Measurements from ENCODE around the gene CDC45.
"Not testable (repeated sequence)": the region's sequence is repeated elsewhere in the genome, so short reads cannot be mapped to it uniquely, and the experiment has no call there.

Gene CDC45, protein sequence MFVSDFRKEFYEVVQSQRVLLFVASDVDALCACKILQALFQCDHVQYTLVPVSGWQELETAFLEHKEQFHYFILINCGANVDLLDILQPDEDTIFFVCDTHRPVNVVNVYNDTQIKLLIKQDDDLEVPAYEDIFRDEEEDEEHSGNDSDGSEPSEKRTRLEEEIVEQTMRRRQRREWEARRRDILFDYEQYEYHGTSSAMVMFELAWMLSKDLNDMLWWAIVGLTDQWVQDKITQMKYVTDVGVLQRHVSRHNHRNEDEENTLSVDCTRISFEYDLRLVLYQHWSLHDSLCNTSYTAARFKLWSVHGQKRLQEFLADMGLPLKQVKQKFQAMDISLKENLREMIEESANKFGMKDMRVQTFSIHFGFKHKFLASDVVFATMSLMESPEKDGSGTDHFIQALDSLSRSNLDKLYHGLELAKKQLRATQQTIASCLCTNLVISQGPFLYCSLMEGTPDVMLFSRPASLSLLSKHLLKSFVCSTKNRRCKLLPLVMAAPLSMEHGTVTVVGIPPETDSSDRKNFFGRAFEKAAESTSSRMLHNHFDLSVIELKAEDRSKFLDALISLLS

GRCh38 chr22:19479355-19480172, at the start of gene CDC45:
TSS of gene CDC45 (plus strand) at chr22:19479920. CDS start at chr22:19479969, 49 bp downstream.
- peak; percentile 92 for DNase-seq

DNA sequence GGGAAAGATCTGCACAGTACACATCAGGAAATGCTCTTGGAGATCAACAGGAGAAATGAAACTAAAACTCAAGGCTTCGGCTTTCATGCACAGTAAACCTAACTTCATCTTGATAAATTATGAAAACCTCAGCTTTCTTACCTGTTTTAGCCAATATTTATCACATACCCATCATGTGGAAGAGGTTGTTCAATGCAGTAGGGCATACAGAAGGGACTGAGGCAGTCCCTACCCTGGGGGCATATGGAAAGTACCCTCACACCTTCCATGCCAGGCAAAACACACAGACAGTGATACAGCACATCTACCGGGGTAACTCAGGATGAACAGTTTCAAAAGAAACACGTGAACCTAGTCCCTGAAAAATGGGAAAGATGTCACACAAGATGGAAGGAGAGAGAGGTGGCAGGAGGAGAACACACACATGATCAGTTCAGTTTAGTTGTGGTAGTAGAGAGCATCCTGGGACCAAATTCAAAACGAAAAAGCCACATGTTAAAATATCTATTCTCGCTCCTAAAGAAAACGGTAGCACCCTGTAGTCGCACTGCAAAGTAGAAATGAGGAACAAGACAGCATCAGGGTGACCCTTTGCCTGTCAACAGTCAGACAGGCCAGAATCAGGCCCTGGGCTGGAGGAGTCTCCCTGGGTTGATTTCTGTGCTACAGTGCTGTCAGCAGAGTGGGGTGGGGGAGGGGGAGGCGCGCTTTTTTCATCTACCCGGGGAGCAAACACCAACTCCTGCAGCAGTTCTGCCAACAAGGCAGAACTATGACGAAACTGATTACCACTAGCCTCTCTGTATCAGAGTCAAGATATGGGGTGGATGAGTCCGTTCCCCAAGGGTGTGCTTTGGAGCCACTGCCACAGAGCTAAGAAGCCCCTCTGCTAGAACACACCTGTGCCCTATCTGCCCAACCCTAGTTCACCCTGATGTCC, 49.5 kb upstream of the CDC45 start:
- peak; percentile 12 for DNase-seq

GRCh38 chr22:19430890-19431541, 48.7 kb upstream of the CDC45 start:
- peak; percentile 49 for DNase-seq

- peak; percentile 78 for DNase-seq
These were observed 48.0 kb upstream of the CDC45 start, which contains the start of gene HIRA for GRCh38 chr22:19431649-19432132. TSS of gene HIRA (minus strand) at chr22:19431733. CDS start at chr22:19431476, 257 bp downstream.

DNA sequence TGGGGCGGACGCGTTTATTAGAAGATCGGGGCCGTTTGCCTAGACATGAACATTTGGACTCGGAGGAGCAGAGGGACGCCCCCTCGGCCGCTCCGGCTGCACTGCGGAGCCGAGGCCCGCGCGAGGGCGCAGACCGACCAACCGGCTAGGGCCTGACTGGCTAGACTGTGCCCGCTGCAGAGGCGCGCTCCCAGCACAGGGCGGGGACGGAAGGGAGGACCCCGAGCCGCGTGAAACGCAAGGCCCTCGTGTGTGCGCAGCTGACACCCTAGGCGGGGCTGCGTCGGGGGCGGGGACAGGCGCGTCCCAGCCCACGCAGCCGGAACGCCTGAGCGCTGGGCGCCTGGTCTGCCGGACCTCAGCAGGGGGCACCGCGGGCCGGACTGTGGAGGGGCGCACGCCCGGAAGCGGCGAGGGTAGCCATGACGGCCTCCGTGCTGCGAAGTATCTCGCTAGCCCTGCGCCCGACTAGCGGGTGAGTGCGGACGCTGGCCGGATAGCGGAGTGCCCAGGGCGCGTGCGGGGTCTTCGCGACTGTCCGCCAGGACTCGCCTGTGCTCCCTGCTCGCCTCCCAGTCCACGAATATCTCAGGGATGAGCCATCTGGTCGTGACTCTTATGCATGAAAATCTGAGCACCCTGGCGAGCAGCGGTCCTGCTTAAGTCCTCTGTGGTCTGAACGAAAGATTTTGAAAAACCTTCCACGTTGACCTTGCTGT, 47.4 kb upstream of the CDC45 start, which contains the start of gene MRPL40:
TSS of gene MRPL40 (plus strand) at position 413 of the 719 bp plus-strand sequence. CDS start at position 423, 10 bp downstream.
- peak; percentile 90 for DNase-seq

GRCh38 chr22:19434401-19434800, 45.3 kb upstream of the CDC45 start:
- no peak for DNase-seq

- DNase-seq: no peak
These were observed 44.7 kb upstream of the CDC45 start for GRCh38 chr22:19434829-19435580.

GRCh38 chr22:19436444-19437161, 43.1 kb upstream of the CDC45 start:
- not testable (repeated sequence) for DNase-seq

DNA sequence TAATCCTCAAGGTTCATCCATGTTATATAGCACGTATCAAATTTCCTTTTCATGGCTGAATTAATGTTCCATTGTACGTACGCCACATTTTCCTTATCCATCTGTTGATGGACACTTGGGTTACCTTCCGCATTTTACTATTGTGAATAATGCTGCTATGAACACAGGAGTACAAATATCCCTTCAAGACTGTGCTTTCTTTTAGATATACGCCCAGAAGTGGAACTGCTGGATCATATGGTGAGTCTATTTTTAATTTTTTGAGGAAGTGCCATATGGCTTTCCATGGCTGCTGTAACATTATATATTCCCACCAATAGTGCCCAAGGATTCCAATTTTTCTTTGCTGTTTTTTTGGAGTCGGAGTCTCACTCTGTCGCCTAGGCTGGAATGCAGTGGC, 41.4 kb upstream of the CDC45 start:
- DNase-seq: peak; percentile 3

GRCh38 chr22:19440411-19441195, 39.1 kb upstream of the CDC45 start:
- no peak for DNase-seq

DNA sequence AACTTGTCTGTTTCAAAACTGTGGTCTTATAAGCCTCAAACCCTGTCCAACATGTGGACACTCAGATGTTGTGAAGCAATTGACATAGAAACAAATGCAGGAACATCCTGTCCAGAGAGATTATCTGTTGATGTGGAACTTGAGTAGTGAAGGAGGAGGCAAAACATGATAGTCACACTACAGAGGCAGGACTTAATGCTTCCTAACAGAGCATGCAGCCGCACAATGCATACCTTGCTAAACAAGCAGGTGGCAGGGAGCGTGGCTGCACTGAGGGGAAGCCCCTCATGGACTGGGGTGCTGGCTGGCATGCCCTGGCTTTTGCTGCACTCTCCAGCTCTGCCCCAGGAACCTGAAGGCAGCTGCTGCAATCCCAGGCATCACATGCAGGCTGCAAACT, 37.6 kb upstream of the CDC45 start:
- no peak for DNase-seq

DNA sequence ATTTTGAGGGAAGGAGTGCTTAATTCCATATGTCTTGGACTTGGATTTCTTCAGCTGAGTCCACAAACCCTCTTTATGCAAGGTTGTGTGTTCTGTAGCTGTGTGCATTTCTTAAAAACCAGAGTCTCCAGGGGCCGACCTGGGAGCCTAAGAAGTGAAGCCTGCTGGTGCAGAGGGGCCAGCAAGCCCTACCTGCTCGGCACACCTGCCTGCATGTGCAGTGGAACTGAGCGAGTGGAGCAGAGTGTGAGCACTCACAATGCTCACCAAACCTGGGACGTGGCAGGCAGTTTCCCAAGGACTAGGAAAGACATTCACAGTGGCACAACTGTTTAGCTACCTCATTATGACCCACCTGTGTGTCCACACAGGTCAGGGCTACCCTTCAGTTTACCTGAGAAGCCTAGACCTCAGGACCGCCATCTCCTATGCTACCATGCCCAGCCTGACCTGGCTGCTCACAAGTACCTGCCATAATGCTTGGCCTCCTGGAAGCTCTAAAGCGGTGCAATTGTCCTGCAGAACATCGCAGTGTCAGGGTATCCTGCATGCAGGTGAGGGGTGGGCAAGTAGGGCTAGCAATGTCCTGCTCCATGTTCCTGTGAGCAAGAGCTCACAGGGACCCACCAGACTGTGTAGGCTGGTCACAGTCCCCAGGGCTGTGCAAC, 36.0 kb upstream of the CDC45 start:
- no peak for DNase-seq

GRCh38 chr22:19445279-19445982, 34.3 kb upstream of the CDC45 start:
- not testable (repeated sequence) for DNase-seq

GRCh38 chr22:19446603-19447329, 33.0 kb upstream of the CDC45 start:
- DNase-seq: no peak

DNA sequence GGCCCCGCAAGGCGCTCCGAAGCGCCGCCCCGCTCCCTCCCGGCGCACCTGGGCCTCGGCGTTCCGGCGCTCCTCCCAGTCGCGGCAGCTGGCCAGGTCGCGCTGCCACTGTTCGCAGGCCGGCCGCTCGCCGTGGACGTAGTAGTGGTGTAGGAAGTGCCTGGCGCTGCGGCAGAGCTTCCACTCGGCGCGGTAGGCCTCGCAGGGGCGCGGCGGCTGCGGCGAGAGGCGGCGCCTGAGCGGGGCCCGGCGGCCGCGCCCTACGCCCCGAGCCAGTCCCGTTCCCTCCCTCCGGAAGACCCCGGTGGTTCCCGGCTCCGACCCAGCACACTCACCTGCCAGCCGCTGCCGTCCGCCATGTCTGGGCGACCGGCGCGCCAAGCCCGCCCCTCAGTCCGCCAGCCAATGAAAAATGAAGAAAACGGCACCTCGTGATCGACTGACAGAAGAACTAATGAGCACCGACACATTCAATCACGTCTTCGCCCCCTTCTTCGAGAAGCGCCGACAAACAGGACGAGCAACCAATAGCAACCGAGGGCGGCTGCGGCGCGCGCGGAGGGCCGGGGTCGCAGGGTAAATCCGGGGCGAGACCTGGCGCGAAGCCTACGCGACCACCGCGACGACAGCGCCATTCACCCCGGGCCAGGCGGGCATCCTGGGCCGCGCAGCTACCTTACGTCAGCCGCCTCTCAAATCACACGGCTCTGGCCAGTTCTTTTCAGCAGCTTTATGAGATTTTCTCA, 32.2 kb upstream of the CDC45 start, which contains the start of gene C22orf39:
TSS of gene C22orf39 (minus strand) at position 382 of the 746 bp plus-strand sequence. CDS start at position 359, 23 bp downstream.
- peak; percentile 83 for DNase-seq

All from DMS53 (cell line).